IPS-NIHi11 (cell line): ENCODE measurements around the gene MORN5.

Experiments used
- DNase-seq: peaks from one replicate; pipeline ENCODE4 v3.0.0; 2012; ENCODE audit warnings: mixed read lengths, low spot score

Gene MORN5

GRCh38 chr9:122190597-122191381, 31.1 kb downstream of the MORN5 start:
- no peak for DNase-seq

DNA sequence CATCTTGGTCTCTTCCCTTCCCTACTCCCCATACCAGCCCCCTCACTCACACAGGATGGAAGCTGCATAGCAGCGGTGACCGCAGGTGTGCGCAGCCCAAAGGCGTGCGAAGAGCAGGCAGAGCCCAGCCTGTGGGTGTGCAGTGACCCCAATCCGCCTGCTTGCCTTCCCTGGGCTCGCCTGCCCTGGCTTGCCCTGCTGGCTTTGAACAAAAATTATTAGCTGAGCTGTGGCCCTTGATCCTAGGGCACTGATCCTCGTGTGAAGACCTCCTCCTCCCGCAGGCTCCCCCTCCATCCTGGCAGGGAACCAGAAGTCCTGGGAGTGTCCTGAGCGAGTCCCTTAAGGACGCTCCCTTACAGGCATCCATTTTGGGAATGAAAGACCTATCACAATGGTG, 31.9 kb downstream of the MORN5 start:
- no peak for DNase-seq

DNA sequence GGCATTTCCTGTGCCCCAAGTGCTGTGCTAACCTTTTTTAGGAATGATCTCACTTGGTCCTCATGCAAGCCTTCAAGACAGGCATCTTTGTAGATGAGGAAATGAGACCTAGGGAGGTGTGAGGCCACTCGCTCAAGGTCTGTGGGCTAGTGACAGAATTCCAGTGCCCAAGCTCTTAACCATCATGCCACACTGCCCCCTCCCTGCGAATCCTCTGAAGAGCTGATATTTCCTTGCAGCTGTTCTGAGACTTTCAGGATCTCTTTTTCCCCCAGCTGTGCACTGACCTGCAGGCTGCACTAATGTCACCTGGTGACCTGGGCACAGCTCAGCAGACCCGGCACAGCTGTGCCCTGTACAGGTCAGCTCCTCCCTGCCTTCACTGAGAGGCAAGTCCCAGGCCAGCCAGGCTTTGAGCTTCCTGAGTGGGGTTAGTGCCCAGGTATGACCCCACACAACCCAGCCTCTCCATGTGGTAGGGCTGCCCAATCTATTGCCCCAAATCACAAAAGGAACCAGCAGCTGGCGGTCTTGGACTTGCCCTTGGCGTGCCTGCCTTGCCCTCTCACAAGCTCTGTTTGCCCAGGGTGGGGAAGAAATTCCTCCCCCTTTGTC, 32.7 kb downstream of the MORN5 start:
- no peak for DNase-seq

GRCh38 chr9:122192914-122193525, 33.3 kb downstream of the MORN5 start:
- no peak for DNase-seq

GRCh38 chr9:122193651-122194050, 33.9 kb downstream of the MORN5 start:
- no peak for DNase-seq

DNA sequence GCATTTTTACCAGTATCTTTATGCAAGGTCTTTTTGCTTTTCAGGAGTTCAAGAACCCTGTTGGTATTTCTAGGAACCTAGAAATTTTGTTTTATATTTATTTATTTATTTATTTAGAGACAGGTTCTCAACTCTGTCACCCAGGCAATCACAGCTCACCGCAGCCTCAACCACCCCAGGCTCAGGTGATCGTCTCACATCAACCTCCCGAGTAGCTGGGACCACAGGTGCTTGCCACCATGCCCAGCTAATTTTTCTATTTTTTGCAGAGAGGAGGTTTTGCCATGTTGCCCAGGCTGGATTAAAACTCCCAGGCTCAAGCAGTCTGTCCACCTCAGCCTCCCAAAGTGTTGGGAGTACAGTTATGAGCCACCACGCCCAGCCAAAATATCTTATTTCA, 36.2 kb downstream of the MORN5 start:
- DNase-seq, result no peak

DNA sequence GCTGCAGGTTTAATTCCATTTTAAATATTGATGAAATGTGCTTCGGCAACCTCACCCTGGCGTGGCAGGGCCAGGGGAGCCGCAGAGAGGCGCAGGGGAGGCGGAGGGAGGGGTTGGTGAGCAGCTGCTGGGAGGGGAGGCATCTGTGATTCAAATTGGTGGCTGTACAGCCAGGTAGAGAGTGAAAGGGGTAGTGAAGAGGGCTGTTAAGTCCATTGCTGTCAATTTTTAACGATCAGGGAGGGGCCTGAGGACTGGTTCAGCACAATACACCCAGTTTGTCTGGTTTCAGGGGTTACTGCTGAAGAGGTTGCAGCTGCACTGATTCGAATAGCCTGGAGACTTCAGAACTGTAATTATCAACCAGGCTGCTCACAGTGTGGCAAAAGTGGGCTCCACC, 37.7 kb downstream of the MORN5 start:
- no peak for DNase-seq

DNA sequence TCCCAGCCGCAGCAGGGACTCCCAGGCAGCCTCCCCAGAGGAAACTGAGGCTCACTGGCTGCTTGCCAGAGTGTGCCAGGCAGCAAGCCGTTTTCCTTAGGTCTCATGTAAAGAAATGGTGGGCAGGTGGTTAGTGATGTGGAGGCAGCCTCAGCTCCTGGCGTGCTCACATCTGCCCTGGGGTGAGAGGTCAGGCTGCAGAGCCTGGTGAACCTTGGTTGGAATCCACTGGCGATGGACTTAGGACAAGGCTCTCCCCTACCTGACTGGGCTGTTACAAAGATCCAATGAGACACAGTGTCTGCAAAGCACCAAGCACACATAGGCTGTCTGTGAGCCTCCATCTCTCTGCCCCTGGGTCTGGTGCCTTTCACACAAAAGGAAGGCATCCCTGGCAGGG, 38.2 kb downstream of the MORN5 start:
- DNase-seq, result no peak

DNA sequence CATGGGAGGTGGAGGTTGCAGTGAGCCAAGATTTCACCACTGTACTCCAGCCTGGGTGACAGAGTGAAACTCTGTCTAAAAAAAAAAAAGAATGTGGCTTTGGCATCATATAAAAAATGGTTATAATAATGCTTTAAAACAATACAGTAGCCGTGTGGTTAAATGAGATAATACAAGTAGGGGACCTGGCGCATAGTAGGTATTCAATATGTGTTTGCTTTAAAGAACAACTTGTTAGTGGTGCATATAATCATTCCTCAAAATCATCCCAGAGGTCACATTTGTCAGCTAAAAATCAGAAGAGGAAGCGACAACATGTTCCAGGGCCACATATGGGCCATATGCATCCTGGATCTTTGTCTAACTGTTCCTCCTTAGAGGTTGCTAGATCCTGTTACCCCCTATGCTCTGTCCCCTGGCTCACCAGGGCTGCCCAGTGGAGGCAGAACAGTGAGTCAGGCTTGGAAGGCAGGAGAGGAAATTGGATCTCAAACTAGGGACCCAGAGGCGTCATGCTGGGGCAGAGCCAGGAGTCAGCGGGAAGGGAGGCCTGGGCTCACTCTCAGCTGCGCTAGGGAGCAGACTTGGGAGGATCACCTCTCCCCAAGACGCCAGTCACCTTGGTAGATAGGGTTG, 41.4 kb downstream of the MORN5 start:
- DNase-seq, result no peak

GRCh38 chr9:122201641-122202040, 41.9 kb downstream of the MORN5 start:
- DNase-seq, result no peak

GRCh38 chr9:122202111-122202510, 42.4 kb downstream of the MORN5 start:
- no peak for DNase-seq

GRCh38 chr9:122204055-122204454, 44.3 kb downstream of the MORN5 start:
- no peak for DNase-seq

- no peak for DNase-seq
These were observed 44.8 kb downstream of the MORN5 start for GRCh38 chr9:122204491-122204890.

- DNase-seq, result no peak
These were observed 45.5 kb downstream of the MORN5 start for GRCh38 chr9:122205176-122205575.

- no peak for DNase-seq
These were observed 46.7 kb downstream of the MORN5 start for GRCh38 chr9:122206118-122207046.

- no peak for DNase-seq
These were observed 47.4 kb downstream of the MORN5 start for GRCh38 chr9:122207096-122207495.

DNA sequence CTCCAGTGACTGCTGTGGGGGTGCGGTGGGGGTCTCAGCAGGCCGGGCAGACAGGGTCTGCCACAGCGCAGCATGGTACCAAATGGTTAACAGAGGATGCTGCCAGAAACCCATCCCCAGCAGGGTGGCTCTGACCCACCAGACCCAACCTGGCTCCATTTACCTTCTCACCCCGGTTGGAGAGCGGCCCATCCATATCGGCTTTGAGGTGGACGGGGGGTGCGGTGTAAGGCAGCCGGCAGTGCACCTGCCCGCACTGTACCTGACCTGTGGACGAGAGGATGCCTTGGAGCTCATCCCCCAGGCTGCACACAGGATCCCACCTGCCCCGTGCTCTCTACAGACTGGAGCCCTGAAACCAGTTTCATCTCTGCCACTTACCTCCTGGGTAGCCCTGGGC, 49.7 kb downstream of the MORN5 start:
- no peak for DNase-seq

DNA sequence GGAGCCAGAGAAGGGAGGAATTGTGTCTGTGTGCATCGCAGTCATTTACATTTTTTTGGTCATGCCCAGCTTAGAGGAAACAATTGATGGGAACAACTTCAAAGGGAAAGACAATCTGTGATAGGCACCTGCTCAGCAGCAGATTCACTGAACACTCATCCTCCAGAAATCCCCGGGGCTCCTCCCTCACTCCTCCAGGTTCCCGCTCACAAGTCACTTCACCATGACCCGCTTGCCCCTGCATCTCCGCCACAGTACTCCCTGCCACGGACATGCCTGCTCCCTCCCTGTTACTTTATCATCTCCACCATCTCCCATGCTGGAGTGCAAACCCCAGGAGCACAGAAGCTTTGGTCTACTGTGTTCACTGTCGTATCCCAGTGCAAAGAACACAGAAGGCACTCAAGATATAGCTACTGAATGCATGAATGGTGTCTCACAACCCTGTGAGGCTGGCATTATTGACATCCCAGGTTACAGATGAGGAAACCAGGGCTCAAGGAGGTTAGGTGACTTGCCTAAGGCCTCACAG, 52.8 kb downstream of the MORN5 start:
- DNase-seq, result no peak

DNA sequence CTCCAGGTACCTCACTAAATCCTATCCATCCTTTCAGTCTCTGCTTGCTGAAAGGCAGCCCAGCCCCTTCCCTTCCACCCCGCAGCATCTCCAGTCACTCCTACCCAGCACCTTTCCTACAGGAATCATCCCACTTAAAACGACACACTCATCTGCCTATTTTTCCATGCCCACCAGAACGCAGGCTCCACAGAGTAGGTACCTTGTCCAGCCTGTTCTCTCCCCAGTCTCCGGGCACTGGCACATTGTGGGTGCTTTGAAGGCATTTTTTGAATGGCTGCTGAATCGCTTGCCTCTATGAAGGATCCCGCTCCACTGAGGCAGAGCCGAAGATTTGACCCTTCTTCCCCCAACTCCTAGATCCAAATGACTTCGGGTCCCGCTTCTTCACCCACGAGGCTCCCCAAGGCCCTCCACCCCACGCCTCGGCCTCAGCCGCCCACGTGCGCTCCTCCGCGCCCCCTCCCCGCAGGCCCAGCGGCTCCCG, 53.4 kb downstream of the MORN5 start:
- DNase-seq, result no peak

GRCh38 chr9:122213589-122214413, 54.1 kb downstream of the MORN5 start:
- DNase-seq, result peak; percentile 99
